BE2C (cell line): ENCODE results near the gene TRIM2.
A peak's percentile ranks its signal among the peaks of the same experiment; 100 is the strongest.

Experiments
- DNase-seq: peaks from one replicate; pipeline ENCODE4 v3.0.0-alpha.2; 2020
- H3K27me3 ChIP-seq: fragments of 250-450 bp; sonication (Bioruptor Pico); 2 replicates; pipeline ENCODE4 v1.5.1; 2020; ENCODE audit warnings: mild to moderate bottlenecking
- H3K36me3 ChIP-seq: fragments of 250-450 bp; sonication (Bioruptor Pico); 2 replicates; pipeline ENCODE4 v1.5.1; 2020; ENCODE audit warnings: mild to moderate bottlenecking
- H3K4me1 ChIP-seq: fragments of 250-450 bp; sonication (Bioruptor Pico); 2 replicates; pipeline ENCODE4 v1.5.1; 2020
- H3K4me3 ChIP-seq: 2 replicates; pipeline ENCODE4 v1.5.1; 2011; ENCODE audit warnings: low read depth, low read length
- H3K9me3 ChIP-seq: fragments of 250-450 bp; sonication (Bioruptor Pico); 2 replicates; pipeline ENCODE4 v1.5.1; 2020
- CTCF ChIP-seq: IDR thresholded peaks from 2 replicates; pipeline ENCODE4 v1.5.1; 2012; ENCODE audit warnings: mild to moderate bottlenecking, low read depth, low read length

TRIM2 gene

GRCh38 chr4:153335665-153336064, 131.4 kb downstream of the TRIM2 start:
- no peak for DNase-seq
- no peak for TF ChIP-seq CTCF
- peaks cover 10% of the 10 kb centered on the region; the same call in 1 of the 2 replicates for H3K36me3 ChIP-seq
- no peaks in the 10 kb centered on the region for H3K27me3 ChIP-seq
- H3K4me3 ChIP-seq: no peak overlapping the region
- no peaks in the 10 kb centered on the region for H3K9me3 ChIP-seq
- no peaks in the 10 kb centered on the region for H3K4me1 ChIP-seq

GRCh38 chr4:153337686-153338085, 133.4 kb downstream of the TRIM2 start:
- DNase-seq: no peak
- no peaks in the 10 kb centered on the region for H3K27me3 ChIP-seq
- no peaks in the 10 kb centered on the region for H3K4me1 ChIP-seq
- H3K9me3 ChIP-seq: no peaks in the 10 kb centered on the region
- H3K36me3 ChIP-seq: 0 out of 2 replicates have a peak, but pooled peaks cover 6% of the 10 kb centered on the region
- TF ChIP-seq CTCF: no peak
- H3K4me3 ChIP-seq: no peak overlapping the region

GRCh38 chr4:153341575-153342090, 137.4 kb downstream of the TRIM2 start:
- TF ChIP-seq CTCF: no peak
- DNase-seq: no peak
- Histone ChIP-seq H3K4me3 (no peak overlapping the region), H3K36me3 (0 out of 2 replicates have a peak, but pooled peaks cover 3% of the 10 kb centered on the region), H3K4me1 (no peaks in the 10 kb centered on the region), H3K9me3 (no peaks in the 10 kb centered on the region), H3K27me3 (no peaks in the 10 kb centered on the region)

GRCh38 chr4:153342751-153343552, 138.7 kb downstream of the TRIM2 start:
- no peak for DNase-seq
- Histone ChIP-seq H3K27me3 (no peaks in the 10 kb centered on the region), H3K4me1 (peaks cover 8% of the 10 kb centered on the region), H3K9me3 (no peaks in the 10 kb centered on the region), H3K36me3 (no peaks in the 10 kb centered on the region), H3K4me3 (no peak overlapping the region)
- no peak for TF ChIP-seq CTCF

- peak; percentile 93 for DNase-seq
- Histone ChIP-seq H3K36me3 (no peaks in the 10 kb centered on the region), H3K4me1 (peaks cover 10% of the 10 kb centered on the region), H3K27me3 (no peaks in the 10 kb centered on the region), H3K4me3 (peak within 1 kb of the TSS; percentile 89), H3K9me3 (no peaks in the 10 kb centered on the region)
- TF ChIP-seq CTCF: peak; percentile 73
Measured at GRCh38 chr4:153344131-153345011, 140.1 kb downstream of the TRIM2 start, which contains the start of gene MND1. TSS of gene MND1 (plus strand) at chr4:153344688. CDS start at chr4:153344738, 50 bp downstream.
